ENCODE data around the gene PCTP.
A peak's percentile ranks its signal among the peaks of the same experiment; 100 is the strongest.

PCTP gene

DNA sequence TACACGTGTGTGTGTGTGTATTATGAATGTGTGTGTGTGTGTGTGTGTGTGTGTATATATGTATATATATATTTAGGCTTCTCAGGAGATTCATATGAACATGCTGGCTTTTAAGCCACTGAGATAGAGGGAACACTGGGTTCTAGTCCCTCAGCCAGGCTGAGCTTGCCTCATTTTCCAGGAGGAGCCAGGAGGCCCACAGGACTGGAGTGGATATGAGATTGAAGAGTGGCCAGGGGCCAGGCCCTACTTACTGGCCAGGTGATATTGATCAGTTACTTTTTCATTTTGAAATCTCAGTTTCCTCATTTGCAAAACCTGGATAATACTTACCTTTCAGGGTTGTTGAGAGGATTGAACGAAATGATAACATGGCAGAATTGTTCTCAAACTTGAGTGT is 5.8 kb downstream of the PCTP start:
- H3K27ac ChIP-seq: no peak overlapping the region
- TF ChIP-seq, protein P1, sequence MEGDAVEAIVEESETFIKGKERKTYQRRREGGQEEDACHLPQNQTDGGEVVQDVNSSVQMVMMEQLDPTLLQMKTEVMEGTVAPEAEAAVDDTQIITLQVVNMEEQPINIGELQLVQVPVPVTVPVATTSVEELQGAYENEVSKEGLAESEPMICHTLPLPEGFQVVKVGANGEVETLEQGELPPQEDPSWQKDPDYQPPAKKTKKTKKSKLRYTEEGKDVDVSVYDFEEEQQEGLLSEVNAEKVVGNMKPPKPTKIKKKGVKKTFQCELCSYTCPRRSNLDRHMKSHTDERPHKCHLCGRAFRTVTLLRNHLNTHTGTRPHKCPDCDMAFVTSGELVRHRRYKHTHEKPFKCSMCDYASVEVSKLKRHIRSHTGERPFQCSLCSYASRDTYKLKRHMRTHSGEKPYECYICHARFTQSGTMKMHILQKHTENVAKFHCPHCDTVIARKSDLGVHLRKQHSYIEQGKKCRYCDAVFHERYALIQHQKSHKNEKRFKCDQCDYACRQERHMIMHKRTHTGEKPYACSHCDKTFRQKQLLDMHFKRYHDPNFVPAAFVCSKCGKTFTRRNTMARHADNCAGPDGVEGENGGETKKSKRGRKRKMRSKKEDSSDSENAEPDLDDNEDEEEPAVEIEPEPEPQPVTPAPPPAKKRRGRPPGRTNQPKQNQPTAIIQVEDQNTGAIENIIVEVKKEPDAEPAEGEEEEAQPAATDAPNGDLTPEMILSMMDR (IDR thresholded peaks at IDR 0.05): no peak
- no peak overlapping the region for H3K4me3 ChIP-seq
- no peak for DNase-seq (ENCODE audit: low spot score)

DNA sequence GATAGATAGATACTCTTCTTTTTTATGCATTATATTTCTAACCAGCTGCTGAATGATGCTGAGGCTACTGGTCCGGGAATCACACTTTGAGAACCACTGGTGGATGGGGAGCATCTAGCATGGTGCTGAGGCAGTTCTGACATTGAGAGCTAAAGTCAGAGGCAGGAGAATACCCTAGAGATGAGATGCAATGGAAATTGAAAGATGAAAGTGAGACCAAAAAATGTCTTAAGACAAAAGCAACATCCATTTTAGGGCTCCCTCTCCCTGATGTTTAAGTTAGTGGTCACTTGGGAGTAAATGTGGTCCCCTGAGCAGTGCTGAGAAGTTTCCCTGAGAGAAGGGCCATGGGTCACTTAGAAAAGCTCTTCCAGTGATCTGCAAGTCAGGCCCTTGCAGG is 6.8 kb downstream of the PCTP start:
- H3K4me3 ChIP-seq: no peak overlapping the region
- H3K27ac ChIP-seq: no peak overlapping the region
- TF ChIP-seq, protein P1 (IDR thresholded peaks at IDR 0.05): no peak
- DNase-seq (ENCODE audit: low spot score): no peak

DNA sequence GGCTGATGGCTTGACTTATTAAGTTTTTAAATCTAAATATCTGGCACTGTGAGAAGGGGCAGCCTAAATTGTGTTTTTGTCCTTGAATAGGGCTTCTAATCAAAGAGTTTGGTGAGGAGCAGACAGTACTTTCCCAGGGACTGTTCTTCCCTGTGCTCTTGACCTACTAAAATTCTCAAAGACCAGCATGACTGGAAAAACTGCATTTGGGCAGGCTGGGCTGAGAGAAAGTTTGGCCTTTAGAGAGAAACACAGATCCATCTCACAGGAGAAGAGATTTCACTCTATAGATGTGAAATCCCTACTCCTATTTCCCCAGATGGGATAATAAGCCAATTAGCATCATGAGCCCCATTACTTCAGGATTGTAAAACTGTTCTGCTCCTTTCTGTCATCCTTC is 7.3 kb downstream of the PCTP start:
- H3K27ac ChIP-seq: no peak overlapping the region
- TF ChIP-seq, protein P1 (IDR thresholded peaks at IDR 0.05): no peak
- no peak for DNase-seq (ENCODE audit: low spot score)
- no peak overlapping the region for H3K4me3 ChIP-seq

DNA sequence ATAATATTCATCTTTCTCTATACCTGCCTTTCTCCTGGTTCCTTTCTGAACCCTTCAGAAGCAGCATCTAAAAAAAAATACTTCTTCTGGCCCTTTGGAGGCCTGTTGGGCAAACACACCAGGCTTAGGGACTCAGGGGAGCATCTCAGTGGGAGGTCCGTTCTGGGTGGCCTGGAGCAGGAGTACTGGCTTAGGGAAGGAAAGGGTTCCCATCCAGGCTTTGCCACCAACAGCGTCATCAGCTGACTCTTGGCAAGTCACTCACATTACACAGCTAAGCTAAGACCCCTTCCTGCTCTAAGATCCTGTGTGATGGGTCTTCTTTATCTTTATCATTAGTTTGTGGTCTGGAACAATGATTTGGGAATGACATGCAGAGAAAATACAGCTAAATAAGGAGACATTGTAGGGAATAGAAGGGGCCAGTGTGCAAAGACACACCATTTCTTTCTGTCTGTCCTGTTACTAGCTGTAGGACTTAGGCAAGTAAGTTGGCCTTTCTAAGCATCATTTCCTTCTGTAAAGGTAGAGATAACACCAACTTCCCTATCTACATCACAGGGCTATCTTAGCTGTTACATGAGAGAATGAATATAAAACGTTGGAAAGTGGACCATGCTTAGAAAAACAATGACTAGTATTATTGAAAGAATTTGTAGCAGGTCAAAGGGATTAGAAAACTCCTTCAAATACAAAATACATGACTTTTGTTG is 9.9 kb downstream of the PCTP start:
- DNase-seq (ENCODE audit: low spot score): no peak
- H3K4me3 ChIP-seq: no peak overlapping the region
- TF ChIP-seq, protein P1 (IDR thresholded peaks at IDR 0.05): no peak
- H3K27ac ChIP-seq: peak overlapping the region in 1 of 2 donors; percentile 31

DNA sequence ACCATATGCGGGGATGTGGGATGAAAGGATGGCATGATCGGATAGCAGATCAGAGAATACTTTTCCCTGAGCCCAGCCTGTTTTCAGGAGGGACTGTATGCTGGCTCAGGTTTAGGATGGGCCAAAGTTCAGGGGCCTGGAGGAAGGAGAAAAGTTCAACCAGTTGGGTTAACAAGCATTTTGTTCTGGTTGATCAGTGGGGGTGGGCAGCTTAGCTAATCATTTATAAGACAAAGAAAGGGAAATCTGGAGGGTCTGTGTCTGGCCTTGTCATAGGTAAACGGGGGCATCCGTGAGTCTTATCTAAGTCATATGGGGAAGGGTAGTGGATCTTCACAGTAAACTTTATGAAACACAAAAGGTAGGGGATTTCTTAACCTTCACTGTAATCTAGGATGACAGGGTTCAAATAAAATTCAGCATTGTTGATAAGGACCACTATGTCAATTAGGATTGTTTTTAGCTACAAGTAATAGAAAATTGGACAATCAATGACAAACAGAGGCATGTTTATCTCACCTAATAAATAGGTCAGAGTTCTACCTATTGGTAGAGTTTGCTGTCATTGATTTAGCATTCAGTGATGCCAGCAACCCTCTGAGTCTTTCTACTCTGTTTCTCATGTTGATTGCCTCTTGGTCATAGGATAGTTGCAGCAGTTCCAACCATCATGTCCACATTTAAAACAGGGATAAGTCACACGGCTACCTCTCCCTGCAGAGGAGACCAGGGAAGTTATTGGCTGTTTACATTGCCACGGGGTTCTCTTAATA is 11.4 kb downstream of the PCTP start:
- H3K4me3 ChIP-seq: no peak overlapping the region
- TF ChIP-seq, protein P1 (IDR thresholded peaks at IDR 0.05): no peak

DNA sequence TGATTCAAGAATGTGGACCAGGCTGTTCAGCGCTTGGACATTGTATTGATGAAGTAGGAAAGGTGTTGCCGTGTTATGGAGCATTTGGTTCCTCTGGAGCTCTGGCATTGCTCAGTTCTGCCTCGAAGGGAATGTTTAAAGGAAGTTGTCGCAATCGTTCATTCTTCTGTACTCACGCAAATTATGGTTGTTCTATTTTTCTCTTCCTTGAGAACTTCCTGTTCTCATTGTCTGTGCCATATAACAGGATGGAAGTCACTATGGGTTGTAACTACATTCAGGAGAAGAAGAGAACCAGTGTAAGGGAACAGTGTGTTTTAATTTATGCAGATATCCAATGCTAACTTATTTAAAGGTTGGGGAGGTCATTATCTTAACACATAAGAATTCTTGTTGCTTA is 13.0 kb downstream of the PCTP start:
- DNase-seq (ENCODE audit: low spot score): no peak
- TF ChIP-seq, protein P1 (IDR thresholded peaks at IDR 0.05): no peak
- H3K27ac ChIP-seq: peak overlapping the region in 1 of 2 donors; percentile 54
- H3K4me3 ChIP-seq: no peak overlapping the region

More for the DNA sequence above, 11.4 kb downstream of the PCTP start:
- H3K27ac ChIP-seq: no peak overlapping the region
- DNase-seq (ENCODE audit: low spot score): no peak

DNA sequence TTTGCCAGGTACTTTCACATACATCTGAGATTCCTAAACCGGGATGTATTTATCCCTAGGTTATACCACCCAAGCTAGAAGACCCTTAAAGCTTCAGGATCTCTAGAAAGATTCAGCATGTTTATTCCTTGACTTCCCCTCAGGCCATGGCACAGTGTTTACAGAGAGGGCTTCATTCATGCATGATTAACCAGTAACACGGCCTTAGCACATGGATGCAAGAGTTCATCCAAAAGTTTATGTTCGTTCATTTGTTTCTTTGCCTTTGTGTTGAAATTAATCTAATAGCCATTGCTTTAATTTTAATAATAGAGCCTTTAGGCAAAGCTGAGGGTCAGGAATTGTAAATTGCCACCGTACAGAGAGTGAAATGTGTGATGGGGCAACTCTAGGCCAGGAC is 13.8 kb downstream of the PCTP start:
- Histone ChIP-seq H3K4me3 (no peak overlapping the region), H3K27ac (peak overlapping the region in 1 of 2 donors; percentile 54)
- no peak for DNase-seq (ENCODE audit: low spot score)
- TF ChIP-seq, protein P1 (IDR thresholded peaks at IDR 0.05): no peak
